ENCODE measurements around the gene BIN1.

- TF ChIP-seq CTCF (IDR thresholded peaks at IDR 0.05) (no peak), POLR2A (IDR thresholded peaks at IDR 0.05) (no peak)
Observed at GRCh38 chr2:127107622-127107999, 657 bp upstream of the BIN1 start.
